Thyroid gland (tissue), 4 donors: ENCODE results near the gene C10orf95. TPM values are rescaled to one million over a fixed set of nuclear protein-coding genes. Genes with fewer than 3 reads are reported as not detected.

ENCODE experiments used
- DNase-seq, 2 donors: peaks; one replicate each; pipeline ENCODE4 v3.0.0-alpha.2; 2019
- H3K27ac ChIP-seq, 3 donors: fragments of 200-600 bp; sonication (generic); 1 replicate in 2 of 3; 2 replicates in 1 of 3; pipeline ENCODE4 v1.5.1; 2016 to 2019; ENCODE audit warnings: mild to moderate bottlenecking in 1 of 3, moderate library complexity in 1 of 3
- H3K27me3 ChIP-seq: fragments of 200-600 bp; sonication (generic); one replicate; pipeline ENCODE4 v1.5.1; 2019
- H3K36me3 ChIP-seq, 2 donors: fragments of 200-600 bp; sonication (generic); one replicate each; pipeline ENCODE4 v1.5.1; 2016 to 2019
- H3K4me1 ChIP-seq, 2 donors: fragments of 200-600 bp; sonication (generic); one replicate each; pipeline ENCODE4 v1.5.1; 2017 to 2019
- H3K4me3 ChIP-seq, 3 donors: fragments of 200-600 bp; sonication (generic); replicated peaks in 1 of 3; 1 replicate in 2 of 3; 2 replicates in 1 of 3; pipeline ENCODE4 v1.5.1; 2016; ENCODE audit warnings: mild to moderate bottlenecking in 1 of 3
- H3K9me3 ChIP-seq: fragments of 200-600 bp; sonication (generic); one replicate; pipeline ENCODE4 v1.5.1; 2017
- POLR2A ChIP-seq, 2 donors: fragments of 450-650 bp; IDR thresholded peaks; one replicate each; pipeline ENCODE4 v1.6.1; 2017; ENCODE audit warnings: antibody characterized with exemption in 2 of 2, mild to moderate bottlenecking in 2 of 2, moderate library complexity in 1 of 2
- WGBS, 2 donors: methylation state at CpG; one replicate each; pipeline ENCODE4 v1.1.5; 2017; 5-methylcytosine and 5-hydroxymethylcytosine counted together
- intact Hi-C: fragments of 100-400 bp; cut with DNase I; formaldehyde crosslinking; loops from one replicate; pipeline ENCODE4 v1.15.1; 2023
- total RNA-seq, 4 donors: library from RNA; depleted of rRNA; stranded (reverse); fragments of >200 nt; gene quantifications; one replicate each; pipeline ENCODE4 v1.2.3, GENCODE V29; 2016
- TF ChIP-seq, protein P1 (sequence below), 6 experiments: fragments of 200-600 bp in 3 of 6; fragments of 450-650 bp in 3 of 6; sonication (generic) in 3 of 6; IDR thresholded peaks; one replicate each; pipeline ENCODE4 v1.5.1; 2016 to 2019; ENCODE audit warnings: antibody characterized with exemption in 6 of 6, mild to moderate bottlenecking in 2 of 6, inconsistent platforms in 1 of 6, moderate library complexity in 1 of 6

C10orf95 gene
- total RNA-seq, 4 donors from 2014 or later: 1.1 to 2.9 (median 1.8) TPM

DNA sequence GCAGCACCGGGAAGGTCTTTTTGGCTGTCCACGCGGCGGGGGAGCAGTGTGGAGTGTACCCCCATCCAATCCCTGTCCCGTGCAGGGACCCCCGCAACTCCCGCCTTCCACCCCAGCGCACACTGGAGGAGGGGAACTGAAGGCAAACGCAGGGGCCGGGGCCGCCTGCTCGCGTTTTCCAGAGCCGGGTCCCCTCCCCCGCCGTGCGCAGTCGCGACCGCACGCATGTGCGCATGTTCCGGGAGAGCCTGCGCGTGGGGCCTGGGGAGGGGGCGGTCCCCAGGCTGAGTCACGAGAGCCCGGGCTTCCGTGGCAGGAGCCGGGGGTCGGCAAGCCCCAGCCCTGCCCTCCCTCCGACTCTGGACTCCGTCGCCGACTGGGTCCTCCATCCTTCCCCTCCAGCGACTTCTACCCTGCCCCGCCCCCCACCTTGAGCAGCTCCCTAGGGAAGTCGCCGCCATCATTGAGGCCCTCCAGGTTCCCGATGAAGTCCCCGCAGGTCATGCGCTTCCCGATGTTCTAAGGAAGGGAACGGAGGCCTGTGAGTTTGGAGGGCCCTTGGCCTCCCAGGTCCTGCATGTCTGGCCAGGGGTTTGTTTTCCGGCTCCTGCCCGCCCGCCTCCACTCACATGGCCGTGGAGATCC lies 40.8 kb downstream of the C10orf95 start:
- H3K27me3 ChIP-seq: peaks cover 21% of the 10 kb centered on the region
- H3K36me3 ChIP-seq: no peaks in the 10 kb centered on the region
- H3K4me3 ChIP-seq: no peak overlapping the region
- TF ChIP-seq POLR2A (IDR thresholded peaks at IDR 0.05): no peak
- TF ChIP-seq, protein P1, sequence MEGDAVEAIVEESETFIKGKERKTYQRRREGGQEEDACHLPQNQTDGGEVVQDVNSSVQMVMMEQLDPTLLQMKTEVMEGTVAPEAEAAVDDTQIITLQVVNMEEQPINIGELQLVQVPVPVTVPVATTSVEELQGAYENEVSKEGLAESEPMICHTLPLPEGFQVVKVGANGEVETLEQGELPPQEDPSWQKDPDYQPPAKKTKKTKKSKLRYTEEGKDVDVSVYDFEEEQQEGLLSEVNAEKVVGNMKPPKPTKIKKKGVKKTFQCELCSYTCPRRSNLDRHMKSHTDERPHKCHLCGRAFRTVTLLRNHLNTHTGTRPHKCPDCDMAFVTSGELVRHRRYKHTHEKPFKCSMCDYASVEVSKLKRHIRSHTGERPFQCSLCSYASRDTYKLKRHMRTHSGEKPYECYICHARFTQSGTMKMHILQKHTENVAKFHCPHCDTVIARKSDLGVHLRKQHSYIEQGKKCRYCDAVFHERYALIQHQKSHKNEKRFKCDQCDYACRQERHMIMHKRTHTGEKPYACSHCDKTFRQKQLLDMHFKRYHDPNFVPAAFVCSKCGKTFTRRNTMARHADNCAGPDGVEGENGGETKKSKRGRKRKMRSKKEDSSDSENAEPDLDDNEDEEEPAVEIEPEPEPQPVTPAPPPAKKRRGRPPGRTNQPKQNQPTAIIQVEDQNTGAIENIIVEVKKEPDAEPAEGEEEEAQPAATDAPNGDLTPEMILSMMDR (IDR thresholded peaks at IDR 0.05): no peak
- peaks cover 4 to 19% of the 10 kb centered on the region in 2 donors for H3K4me1 ChIP-seq
- intact Hi-C loops: no loop called here
- no peak overlapping the region for H3K27ac ChIP-seq
- no peaks in the 10 kb centered on the region for H3K9me3 ChIP-seq
- DNase-seq: no peak
- 2 to 7% methylated on average over 18 to 19 of the region's 48 CpGs for WGBS, 2 donors

DNA sequence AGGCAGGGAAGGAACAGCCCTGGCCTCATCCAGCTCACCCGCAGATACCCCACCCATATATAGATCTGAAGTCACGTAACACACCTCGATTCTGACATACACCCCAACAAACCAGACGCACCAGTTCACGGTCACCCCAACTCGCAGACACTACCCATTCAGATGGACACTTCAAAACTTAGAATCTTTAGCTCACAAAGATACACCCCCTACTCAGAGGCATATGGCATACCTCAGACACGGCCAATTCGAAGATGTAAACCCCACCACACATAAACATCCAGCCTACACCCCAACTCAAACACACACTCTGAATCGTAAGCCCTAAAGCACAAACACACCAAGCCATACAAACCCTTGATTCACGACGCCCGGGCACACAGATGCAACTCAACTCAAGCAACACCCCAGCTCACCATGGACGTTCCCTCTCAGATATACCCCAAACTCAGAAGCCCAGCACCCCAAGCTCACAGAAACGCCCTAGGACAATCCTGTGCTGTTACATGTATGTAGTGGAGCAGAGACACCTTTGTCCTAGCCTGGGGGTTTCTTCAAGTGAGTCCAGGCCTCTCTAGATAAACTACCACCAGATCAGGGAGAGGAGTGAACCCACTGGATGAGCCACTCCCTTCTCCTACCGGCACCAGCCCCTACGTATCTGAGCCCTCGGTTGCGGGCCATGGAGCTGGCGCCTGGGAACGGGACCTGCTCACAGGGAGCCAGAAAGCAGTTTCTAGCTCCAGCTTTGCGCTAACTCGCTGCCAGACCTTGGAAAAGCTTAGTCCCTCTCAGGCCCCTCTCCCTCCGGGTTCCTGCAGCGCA lies 41.5 kb downstream of the C10orf95 start:
- no peak overlapping the region for H3K4me3 ChIP-seq
- no peaks in the 10 kb centered on the region for H3K36me3 ChIP-seq
- TF ChIP-seq, protein P1 (IDR thresholded peaks at IDR 0.05): no peak
- TF ChIP-seq POLR2A (IDR thresholded peaks at IDR 0.05): no peak
- DNase-seq: no peak
- H3K4me1 ChIP-seq: peaks cover 4 to 19% of the 10 kb centered on the region in 2 donors
- peaks cover 21% of the 10 kb centered on the region for H3K27me3 ChIP-seq
- no peak overlapping the region for H3K27ac ChIP-seq
- 33 to 36% methylated on average over 20 to 21 of the region's 24 CpGs for WGBS, 2 donors
- no peaks in the 10 kb centered on the region for H3K9me3 ChIP-seq
- intact Hi-C loops: no loop called here

DNA sequence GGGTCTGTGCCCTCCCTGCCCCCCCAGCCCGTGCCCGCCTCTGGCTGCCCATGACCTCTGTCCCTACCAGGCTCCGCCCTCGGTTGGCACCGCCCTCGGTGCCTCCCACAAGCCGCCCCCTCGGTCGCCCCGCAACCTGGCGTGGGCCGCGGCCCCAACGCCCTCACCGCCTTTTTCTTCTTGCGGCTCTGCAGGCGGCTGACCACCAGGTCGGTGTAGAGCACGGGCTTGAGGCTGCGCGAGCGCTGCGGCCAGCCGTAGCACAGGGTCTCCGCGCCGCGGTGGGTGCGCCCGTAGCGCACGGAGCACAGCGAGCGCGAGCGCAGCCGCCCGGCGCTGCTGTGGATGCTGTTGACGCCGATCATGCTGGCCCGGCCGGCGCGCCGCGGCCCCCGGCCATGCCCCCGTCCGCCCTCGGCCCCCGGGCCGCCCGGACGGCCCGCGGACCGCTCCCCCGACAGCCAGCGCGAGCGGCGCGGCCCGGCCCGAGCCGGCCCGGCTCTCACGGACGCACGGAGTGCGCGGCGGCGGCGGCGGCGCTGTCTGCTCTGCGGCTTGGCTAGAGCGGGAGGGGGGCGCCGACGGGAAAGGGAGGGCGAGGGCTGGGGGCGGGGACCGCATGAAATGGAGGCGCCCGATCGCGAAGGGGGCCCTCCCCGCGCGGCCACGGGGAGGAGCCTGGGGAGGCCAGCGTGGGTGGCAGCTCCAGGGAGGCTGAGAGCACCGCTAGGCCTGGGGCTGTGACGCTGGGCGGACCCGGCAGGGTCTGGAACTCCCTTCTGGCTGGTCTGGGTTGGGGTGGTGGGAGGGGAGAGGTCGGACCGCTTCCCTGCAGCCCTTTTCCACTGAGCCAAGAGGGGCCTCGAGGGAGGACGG lies 42.4 kb downstream of the C10orf95 start:
- no peak for TF ChIP-seq POLR2A (IDR thresholded peaks at IDR 0.05)
- TF ChIP-seq, protein P1 (IDR thresholded peaks at IDR 0.05): no peak
- Histone ChIP-seq H3K4me3 (peak overlapping the region in 1 of 3 donors; percentile 17), H3K27me3 (peaks cover 21% of the 10 kb centered on the region), H3K36me3 (no peaks in the 10 kb centered on the region), H3K9me3 (no peaks in the 10 kb centered on the region), H3K27ac (no peak overlapping the region), H3K4me1 (peaks cover 4 to 19% of the 10 kb centered on the region in 2 donors)
- 0 to 2% methylated on average over 19 to 26 of the region's 103 CpGs for WGBS, 2 donors
- DNase-seq: no peak
- intact Hi-C loops: no loop called here

DNA sequence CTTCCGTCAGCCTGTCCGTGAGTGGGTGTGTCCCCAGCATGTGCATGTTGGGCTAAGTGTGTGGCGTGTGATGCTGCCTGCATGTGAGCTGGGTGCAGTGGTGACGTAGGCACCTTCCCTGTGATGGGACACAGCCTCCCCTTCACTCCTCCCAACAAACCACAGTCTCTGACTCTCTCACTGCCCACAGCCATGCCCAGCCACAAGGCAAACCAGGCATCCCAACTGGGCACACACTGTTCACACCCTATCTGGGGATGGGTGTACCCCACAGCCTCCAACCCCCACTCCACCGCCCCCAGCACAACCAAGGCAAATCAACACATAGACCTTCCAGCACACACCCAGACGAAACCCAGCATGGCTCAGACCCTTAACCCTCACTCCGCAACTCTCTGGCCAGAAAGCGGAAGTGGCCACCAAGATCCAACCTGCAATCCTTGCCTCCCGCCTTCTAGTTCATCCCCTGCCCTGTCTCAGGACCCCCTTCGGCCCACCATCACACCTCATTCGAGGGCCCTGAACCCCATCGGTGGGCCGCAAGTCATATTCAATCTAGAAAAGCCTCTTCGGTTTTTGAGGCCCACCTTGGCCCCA lies 43.1 kb downstream of the C10orf95 start:
- H3K4me3 ChIP-seq: peak overlapping the region in 1 of 3 donors; percentile 17
- DNase-seq: no peak
- intact Hi-C loops: no loop called here

More for the DNA sequence above, 43.1 kb downstream of the C10orf95 start:
- TF ChIP-seq, protein P1 (IDR thresholded peaks at IDR 0.05): no peak
- TF ChIP-seq POLR2A (IDR thresholded peaks at IDR 0.05): no peak
- H3K36me3 ChIP-seq: no peaks in the 10 kb centered on the region
- peaks cover 21% of the 10 kb centered on the region for H3K27me3 ChIP-seq
- no peaks in the 10 kb centered on the region for H3K9me3 ChIP-seq
- peaks cover 4 to 19% of the 10 kb centered on the region in 2 donors for H3K4me1 ChIP-seq
- no peak overlapping the region for H3K27ac ChIP-seq
- 66 to 67% methylated on average over 10 to 14 of the region's 14 CpGs for WGBS, 2 donors
